ENCODE measurements around the gene ATOSB.
A peak's percentile ranks its signal among the peaks of the same experiment; 100 is the strongest.

ATOSB gene

GRCh38 chr9:35114113-35114839, 1.4 kb downstream of the ATOSB start:
- DNase-seq = peak; percentile 100

- DNase-seq = no peak
Observed at GRCh38 chr9:35112257-35113020, 3.2 kb downstream of the ATOSB start.

- DNase-seq = peak; percentile 100
Observed at GRCh38 chr9:35111001-35111933, 4.4 kb downstream of the ATOSB start.

- DNase-seq = peak; percentile 72
Observed at GRCh38 chr9:35110327-35110761, 5.3 kb downstream of the ATOSB start.

GRCh38 chr9:35108946-35109575, 6.6 kb downstream of the ATOSB start:
- peak; percentile 28 for DNase-seq

GRCh38 chr9:35108461-35108860, 7.2 kb downstream of the ATOSB start:
- peak; percentile 28 for DNase-seq

- DNase-seq = peak; percentile 37
Observed at GRCh38 chr9:35107297-35108290, 8.1 kb downstream of the ATOSB start.

- peak; percentile 22 for DNase-seq
Observed at GRCh38 chr9:35106343-35106730, 9.3 kb downstream of the ATOSB start.

GRCh38 chr9:35105571-35106342, 9.9 kb downstream of the ATOSB start:
- DNase-seq = peak; percentile 31

- DNase-seq = peak; percentile 31
Observed at GRCh38 chr9:35105126-35105525, 10.5 kb downstream of the ATOSB start.

- DNase-seq = no peak
Observed at GRCh38 chr9:35104586-35104985, 11.1 kb downstream of the ATOSB start.

GRCh38 chr9:35103660-35104191, 11.9 kb downstream of the ATOSB start:
- DNase-seq = no peak

GRCh38 chr9:35102769-35103659, 12.6 kb downstream of the ATOSB start, which contains the start of gene STOML2:
STOML2 (minus strand) TSS chr9:35103131; CDS start chr9:35103094, 37 bp downstream.
- DNase-seq = peak; percentile 98

- no peak for DNase-seq
Observed at GRCh38 chr9:35102465-35102768, 13.2 kb downstream of the ATOSB start.

GRCh38 chr9:35097573-35097972, 18.1 kb downstream of the ATOSB start:
- DNase-seq = no peak

- DNase-seq = peak; percentile 95
Observed at GRCh38 chr9:35096035-35096849, 19.4 kb downstream of the ATOSB start, which contains the start of gene PIGO. PIGO (minus strand) TSS chr9:35096591; CDS start chr9:35095565, 1,026 bp downstream.

GRCh38 chr9:35091536-35091935, 24.1 kb downstream of the ATOSB start:
- DNase-seq = no peak

GRCh38 chr9:35089434-35089833, 26.2 kb downstream of the ATOSB start:
- no peak for DNase-seq
